ENCODE measurements around the gene MRPS6.

MRPS6 gene

DNA sequence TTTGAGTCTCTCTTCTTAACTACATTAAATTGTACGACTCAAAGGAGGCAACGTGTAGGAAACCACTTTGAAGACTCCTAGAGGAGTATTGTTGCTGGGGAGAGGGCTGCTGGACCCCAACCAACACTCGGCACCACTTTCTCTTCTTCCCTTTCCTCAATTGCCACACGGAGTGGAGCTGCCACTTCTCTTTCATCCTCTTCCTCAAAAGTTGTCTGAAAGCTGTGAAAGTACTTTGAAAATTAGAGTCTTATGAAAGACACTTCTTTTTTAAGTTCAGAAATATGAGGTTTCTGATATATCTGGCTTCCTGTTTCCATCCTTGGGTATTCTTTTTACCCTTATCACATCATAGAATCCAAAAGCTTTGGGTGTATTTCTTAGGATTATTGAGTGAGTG is 59.5 kb downstream of the MRPS6 start:
- no peak for DNase-seq (ENCODE audit: low spot score)

DNA sequence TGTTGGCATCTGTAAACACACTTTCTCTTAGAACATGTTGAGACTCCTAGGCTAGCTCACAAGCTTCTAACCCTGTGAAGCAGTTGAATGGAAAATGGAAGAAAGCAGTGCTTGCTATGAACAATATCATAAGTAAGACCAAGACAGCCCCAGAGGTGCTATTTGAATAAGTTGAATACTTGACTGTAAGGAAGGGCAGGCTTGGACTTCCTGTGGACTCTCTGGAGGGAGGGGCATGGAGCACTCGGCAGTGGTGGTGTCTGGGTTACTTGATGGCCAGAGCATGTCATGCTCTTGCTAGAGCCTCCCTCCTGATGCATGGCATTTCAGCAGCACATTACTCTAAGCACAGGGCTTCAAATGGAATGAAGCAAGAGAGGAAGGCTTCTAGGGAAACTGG is 60.0 kb downstream of the MRPS6 start:
- DNase-seq (ENCODE audit: low spot score), result no peak

GRCh38 chr21:34133802-34134201 is 60.4 kb downstream of the MRPS6 start:
- DNase-seq (ENCODE audit: low spot score), result no peak

DNA sequence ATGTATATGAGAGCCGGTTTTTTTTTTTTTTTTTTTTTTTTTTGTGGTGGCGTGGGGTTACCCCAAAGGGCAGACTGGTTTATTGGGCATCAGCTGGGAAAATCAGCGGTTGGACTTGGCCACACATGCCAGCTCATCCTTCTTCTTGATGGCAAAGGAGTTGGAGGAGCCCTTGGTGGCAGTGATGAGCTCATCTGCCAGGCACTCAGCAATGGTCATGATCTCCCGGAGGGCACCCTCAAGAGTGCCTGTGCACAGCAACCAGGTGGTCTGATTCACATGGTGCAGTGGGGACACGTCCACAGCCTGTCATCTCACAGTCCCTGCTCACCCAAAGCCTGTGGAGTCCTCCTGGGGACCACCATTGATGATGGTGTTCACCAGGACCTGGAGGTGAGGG is 62.0 kb downstream of the MRPS6 start:
- DNase-seq (ENCODE audit: low spot score), result no peak

GRCh38 chr21:34141373-34141772 is 68.0 kb downstream of the MRPS6 start:
- DNase-seq (ENCODE audit: low spot score), result no peak

- DNase-seq (ENCODE audit: low spot score), result no peak
These were observed 70.4 kb downstream of the MRPS6 start for GRCh38 chr21:34143685-34144182.

DNA sequence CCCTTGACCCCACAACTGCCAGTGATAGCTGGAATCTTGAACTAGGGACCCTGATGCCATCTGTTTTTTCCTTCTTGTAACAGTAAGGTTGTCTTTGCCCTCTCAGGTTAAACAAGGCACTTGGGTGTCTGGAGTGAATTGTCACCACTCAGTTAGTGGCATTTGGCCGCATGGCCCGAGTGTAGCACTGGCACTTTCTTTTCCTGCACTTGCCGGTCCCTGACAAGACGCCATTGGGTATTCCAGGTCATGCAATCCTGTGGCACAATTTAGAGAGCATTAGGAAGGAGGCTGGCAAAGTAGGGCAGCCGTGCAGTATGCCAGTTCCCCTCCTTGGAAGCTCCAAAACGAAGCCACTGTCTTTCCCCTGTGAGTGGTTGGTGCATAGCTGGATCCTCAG is 70.8 kb downstream of the MRPS6 start:
- DNase-seq (ENCODE audit: low spot score), result no peak

GRCh38 chr21:34147792-34148418 is 74.5 kb downstream of the MRPS6 start:
- peak; percentile 29 for DNase-seq (ENCODE audit: low spot score)

GRCh38 chr21:34148419-34148804 is 75.0 kb downstream of the MRPS6 start:
- DNase-seq (ENCODE audit: low spot score), result no peak

GRCh38 chr21:34148826-34149558 is 75.6 kb downstream of the MRPS6 start:
- DNase-seq (ENCODE audit: low spot score), result no peak

- DNase-seq (ENCODE audit: low spot score), result no peak
These were observed 79.1 kb downstream of the MRPS6 start for GRCh38 chr21:34152500-34152899.

- no peak for DNase-seq (ENCODE audit: low spot score)
These were observed 81.5 kb downstream of the MRPS6 start for GRCh38 chr21:34154878-34155277.

DNA sequence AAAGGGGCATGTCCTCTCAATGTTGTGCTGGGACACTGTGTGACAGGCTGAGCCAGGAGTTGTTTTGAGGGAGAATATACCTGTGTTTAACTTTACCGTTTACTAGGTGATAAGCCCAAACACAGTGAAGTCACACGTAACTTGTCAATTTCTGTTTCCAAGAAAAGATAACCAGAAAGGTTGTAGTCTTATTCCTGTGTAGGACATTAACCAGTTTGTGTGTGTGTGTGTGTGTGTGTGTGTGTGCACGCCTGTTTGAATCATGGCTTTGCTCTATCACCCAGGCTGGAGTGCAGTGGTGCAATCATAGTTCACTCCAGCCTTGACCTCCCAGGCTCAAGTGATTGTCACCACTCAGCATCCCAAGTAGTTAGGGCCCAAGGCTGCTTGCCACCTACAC is 83.6 kb downstream of the MRPS6 start:
- no peak for DNase-seq (ENCODE audit: low spot score)

- no peak for DNase-seq (ENCODE audit: low spot score)
These were observed 84.1 kb downstream of the MRPS6 start for GRCh38 chr21:34157521-34157920.

DNA sequence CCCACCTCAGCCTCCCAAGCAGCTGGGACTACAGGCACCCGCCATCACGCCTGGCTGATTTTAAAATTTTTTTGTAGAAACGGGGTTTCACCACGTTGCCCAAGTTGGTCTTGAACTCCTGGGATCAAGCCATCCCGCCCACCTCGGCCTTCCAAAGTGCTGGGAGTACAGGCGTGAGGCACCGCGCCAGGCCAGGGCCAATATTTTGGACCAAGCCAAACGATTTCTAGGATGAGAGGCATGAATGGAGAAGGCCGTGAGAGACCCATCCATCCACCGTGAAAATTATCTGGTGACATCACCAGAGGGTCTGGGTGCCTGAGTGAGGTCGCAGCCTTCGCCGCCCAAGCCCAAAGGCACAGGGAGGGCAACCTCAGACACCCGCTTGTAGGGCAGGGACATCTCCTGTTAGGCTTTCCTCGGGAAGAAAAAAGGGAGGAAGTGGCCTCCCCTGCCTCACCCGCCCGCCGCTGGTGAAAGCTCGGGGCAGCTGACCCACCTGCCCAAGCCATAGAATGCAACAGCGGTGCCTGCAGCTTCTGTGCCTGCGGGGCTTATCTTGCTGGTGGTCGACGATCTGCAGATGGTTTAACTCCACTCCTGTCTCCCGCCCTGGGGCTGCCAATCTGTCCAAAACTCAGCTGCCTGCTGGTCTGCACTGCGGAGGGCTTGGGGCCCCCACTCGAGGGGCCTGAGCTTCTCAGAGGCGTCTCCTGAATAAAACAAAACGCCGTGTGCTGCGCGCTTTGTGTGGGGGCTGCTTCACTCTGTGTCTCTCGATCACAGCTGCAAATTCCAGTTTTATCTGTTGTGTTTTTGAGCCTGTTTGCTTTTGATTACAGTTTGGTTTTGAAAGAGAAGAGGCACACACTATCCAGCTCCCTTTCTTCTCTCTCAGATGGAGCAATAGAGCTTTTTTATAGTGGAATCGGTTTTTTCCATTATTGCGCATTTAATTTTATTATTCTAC is 85.8 kb downstream of the MRPS6 start:
- no peak for DNase-seq (ENCODE audit: low spot score)

DNA sequence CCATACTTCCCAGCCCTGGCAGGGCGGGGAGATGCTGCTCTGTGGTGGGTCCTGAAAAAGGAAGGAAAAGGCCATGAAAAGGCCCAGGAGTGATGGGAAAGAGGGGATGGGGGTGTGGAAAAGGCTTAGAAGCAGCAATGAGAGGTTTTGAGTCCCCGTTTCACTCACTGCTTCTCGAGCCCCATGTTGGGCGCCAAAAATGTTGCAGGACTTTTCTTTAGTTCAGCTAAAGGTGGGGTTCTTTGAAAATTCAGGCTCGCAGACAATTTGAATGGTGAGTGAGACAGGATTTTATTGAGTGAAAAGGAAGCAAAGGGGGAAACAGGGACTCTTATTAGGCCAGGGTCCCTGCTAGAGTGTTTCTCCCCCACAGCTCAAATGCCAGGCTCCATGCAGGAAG is 93.1 kb downstream of the MRPS6 start:
- no peak for DNase-seq (ENCODE audit: low spot score)

DNA sequence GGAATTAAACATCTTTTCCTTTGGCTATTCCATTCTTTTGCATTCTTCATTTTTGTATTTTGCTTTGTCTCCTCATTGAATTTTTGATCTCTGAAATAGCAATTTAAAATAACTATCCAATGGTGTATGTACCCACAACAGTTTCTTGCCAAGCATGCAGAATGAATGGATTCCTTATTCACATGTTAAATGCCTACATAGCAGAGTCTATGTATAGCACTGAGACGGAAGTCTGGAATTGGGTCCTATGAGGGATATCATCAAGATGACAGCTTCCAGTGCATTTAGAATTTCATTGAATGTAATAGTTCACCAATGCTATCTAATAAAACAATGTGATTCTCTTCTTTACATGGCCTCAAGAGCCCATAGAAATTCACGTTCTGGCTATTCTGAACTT is 97.5 kb downstream of the MRPS6 start:
- no peak for DNase-seq (ENCODE audit: low spot score)

- DNase-seq (ENCODE audit: low spot score), result no peak
These were observed 101.1 kb downstream of the MRPS6 start for GRCh38 chr21:34174470-34174869.

- no peak for DNase-seq (ENCODE audit: low spot score)
These were observed 103.1 kb downstream of the MRPS6 start for GRCh38 chr21:34176448-34176847.

DNA sequence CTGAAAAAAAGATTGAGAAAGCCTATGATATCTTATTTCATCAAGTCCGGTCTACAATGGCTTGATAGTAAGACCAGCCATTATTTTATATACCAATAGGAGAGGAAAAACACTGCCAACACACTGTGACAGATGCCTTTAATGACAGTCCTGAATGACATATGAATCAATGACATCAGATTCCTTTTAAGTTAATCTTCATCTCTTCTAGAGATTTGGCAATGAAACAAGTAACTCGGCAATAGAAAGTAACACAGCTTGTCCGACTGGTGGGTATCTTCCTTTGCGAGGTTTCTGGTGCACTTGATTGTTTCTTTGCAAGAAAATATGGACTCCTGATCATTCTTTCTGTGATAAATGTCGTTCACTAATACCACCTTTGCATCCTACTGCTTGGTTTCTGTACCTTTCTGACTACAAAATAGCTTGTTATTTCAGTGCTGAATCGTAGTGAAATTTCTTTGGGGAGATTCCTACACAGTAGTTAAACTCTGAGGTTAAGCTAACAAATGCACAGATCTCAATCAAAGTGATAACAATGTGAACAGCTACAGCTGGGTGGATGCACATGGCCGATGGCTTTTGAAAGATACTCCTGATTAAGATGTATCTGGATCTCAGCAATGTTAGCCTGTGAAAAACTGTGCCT is 104.7 kb downstream of the MRPS6 start:
- DNase-seq (ENCODE audit: low spot score), result no peak

GRCh38 chr21:34179204-34179935 is 106.0 kb downstream of the MRPS6 start:
- DNase-seq (ENCODE audit: low spot score), result no peak
